LNCaP clone FGC (cell line): Measurements from ENCODE around the gene DNAH12.
"Not testable (repeated sequence)": the region's sequence is repeated elsewhere in the genome, so short reads cannot be mapped to it uniquely, and the experiment has no call there.

Experiments used
- DNase-seq: peaks from one replicate; pipeline ENCODE4 v3.0.0-alpha.2; 2011; ENCODE audit warnings: low read depth
- H3K4me3 ChIP-seq: 2 replicates; pipeline ENCODE4 v1.5.1; 2011; ENCODE audit warnings: mild to moderate bottlenecking, low read depth, low read length, control low read depth
- TF ChIP-seq, protein P1 (sequence below): IDR thresholded peaks from 2 replicates; pipeline ENCODE4 v1.5.1; 2012; ENCODE audit warnings: mild to moderate bottlenecking; ENCODE audit not compliant: control insufficient read depth, insufficient read depth; ENCODE audit errors: extremely low read depth

The DNAH12 gene

GRCh38 chr3:57354768-57355167, 189.4 kb downstream of the DNAH12 start:
- no peak for DNase-seq
- no peak overlapping the region for H3K4me3 ChIP-seq
- TF ChIP-seq, protein P1, sequence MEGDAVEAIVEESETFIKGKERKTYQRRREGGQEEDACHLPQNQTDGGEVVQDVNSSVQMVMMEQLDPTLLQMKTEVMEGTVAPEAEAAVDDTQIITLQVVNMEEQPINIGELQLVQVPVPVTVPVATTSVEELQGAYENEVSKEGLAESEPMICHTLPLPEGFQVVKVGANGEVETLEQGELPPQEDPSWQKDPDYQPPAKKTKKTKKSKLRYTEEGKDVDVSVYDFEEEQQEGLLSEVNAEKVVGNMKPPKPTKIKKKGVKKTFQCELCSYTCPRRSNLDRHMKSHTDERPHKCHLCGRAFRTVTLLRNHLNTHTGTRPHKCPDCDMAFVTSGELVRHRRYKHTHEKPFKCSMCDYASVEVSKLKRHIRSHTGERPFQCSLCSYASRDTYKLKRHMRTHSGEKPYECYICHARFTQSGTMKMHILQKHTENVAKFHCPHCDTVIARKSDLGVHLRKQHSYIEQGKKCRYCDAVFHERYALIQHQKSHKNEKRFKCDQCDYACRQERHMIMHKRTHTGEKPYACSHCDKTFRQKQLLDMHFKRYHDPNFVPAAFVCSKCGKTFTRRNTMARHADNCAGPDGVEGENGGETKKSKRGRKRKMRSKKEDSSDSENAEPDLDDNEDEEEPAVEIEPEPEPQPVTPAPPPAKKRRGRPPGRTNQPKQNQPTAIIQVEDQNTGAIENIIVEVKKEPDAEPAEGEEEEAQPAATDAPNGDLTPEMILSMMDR = no peak

GRCh38 chr3:57350271-57350670, 193.9 kb downstream of the DNAH12 start:
- TF ChIP-seq, protein P1 = no peak
- no peak overlapping the region for H3K4me3 ChIP-seq
- no peak for DNase-seq

- not testable (repeated sequence) for H3K4me3 ChIP-seq, DNase-seq
Measured at GRCh38 chr3:57339071-57339642, 205.0 kb downstream of the DNAH12 start.

DNA sequence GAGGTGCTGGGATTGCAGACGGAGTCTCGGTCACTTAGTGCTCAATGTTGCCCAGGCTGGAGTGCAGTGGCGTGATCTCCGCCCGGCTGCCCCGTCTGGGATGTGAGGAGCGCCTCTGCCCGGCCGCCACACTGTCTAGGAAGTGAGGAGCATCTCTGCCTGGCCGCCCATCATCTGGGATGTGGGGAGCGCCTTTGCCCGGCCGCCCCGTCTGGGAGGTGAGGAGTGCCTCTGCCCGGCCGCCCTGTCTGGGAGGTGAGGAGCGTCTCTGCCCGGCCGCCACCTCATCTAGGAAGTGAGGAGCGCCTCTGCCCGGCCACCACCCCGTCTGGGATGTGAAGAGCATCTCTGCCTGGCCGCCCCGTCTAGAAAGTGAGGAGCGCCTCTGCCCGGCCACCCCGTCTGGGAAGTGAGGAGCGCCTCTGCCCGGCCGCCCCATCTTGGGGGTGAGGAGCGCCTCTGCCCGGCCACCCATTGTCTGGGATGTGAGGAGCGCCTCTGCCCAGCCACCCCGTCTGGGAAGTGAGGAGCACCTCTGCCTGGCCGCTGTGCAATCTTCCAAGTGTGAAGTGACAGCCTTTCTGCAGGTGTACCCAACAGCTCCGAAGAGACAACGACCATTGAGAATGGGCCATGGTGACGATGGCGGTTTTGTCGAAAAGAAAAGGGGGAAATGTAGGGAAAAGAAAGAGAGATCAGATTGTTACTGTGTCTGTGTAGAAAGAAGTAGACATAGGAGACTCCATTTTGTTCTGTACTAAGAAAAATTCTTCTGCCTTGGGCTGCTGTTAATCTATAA, 205.7 kb downstream of the DNAH12 start:
- not testable (repeated sequence) for DNase-seq

DNA sequence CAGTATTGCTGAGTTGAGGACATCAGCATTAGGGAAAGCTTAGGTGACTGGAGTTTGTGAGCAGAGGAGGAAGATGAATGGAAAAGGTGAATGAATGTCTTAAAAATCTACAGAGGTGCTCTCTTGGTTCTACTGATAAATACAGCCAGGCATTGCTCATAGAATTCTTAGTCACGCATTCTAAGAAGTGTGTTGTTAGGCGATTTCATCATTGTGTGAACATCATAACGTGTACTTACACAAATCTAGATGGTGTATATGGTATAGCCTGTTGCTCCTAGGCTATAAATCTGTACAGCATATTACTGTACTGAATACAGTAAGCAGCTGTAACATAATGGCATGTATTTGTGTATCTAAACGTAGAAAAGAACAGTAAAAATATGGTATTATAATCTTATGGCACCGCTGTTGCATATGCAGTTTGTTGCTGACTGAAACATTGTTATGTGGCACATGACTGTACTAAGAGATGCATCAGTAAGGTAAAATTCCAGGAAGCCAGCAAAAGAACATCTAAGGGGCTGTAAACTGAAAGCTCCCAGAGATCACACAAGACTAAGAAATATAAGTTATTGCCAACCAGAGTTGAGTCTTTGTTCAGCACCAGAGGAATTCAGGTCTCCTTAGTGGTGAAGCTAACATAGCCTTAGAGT, 208.7 kb downstream of the DNAH12 start:
- no peak overlapping the region for H3K4me3 ChIP-seq

More for the DNA sequence above, 205.7 kb downstream of the DNAH12 start:
- H3K4me3 ChIP-seq = not testable (repeated sequence)

DNA sequence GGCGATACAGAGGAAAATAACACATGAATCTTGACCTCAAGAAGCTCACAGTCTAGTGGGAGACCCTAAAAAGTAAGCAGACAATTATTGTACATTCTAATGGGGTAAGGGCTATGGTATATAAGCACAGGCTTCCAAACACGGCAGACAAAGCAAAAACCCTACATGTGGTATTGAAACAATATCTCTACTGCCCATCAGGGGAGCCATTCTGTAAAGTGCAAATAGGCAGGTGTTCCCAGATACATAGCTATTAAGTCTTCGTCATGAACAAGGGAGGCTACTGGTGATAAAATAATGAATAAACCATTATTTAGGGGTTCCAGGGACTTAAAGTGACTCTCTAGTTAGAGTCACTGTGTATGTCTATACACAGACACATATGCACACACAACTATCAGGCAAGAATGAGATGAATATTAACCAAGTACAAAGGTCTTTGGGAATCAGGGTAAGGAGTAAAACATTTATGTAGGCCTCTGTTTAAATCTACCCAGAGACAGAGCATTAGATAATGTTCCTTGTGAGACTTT, 213.0 kb downstream of the DNAH12 start:
- H3K4me3 ChIP-seq = no peak overlapping the region
- DNase-seq = no peak
- TF ChIP-seq, protein P1 = no peak

More for the DNA sequence above, 208.7 kb downstream of the DNAH12 start:
- TF ChIP-seq, protein P1 = no peak
- DNase-seq = no peak

GRCh38 chr3:57326498-57326897, 217.6 kb downstream of the DNAH12 start:
- not testable (repeated sequence) for DNase-seq, H3K4me3 ChIP-seq

DNA sequence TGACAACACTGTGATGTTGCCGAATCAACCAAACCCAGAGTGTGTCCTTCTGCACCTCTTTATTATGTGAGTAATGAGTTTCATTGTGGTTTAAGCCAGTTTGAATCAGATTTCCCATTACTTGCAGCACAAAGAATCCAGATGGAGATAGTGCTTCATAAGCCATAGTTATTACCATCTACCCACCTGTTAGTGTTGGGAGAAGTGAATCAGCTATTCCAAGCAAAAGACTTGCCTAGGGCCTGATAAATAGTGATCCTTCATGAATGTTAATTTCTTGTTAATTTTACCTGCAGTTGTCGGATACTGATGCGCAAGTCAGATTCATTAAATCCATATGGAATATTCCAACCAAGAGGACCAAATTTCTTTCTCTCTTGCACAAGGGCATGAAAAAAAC, 229.9 kb downstream of the DNAH12 start:
- DNase-seq = no peak
- TF ChIP-seq, protein P1 = no peak
- H3K4me3 ChIP-seq = no peak overlapping the region
